DND-41 (cell line): ENCODE data around the gene TMEM198.

Source experiments
- EZH2 ChIP-seq: IDR thresholded peaks from 3 replicates; pipeline ENCODE4 v1.6.1; 2012; ENCODE audit warnings: borderline replicate concordance, low read depth, mild to moderate bottlenecking, moderate library complexity, low read length, inconsistent platforms; ENCODE audit not compliant: severe bottlenecking
- TF ChIP-seq, protein P1 (sequence below): IDR thresholded peaks from 2 replicates; pipeline ENCODE4 v1.5.1; 2012; ENCODE audit warnings: borderline replicate concordance, low read length, moderate library complexity, mild to moderate bottlenecking; ENCODE audit not compliant: poor library complexity, severe bottlenecking; ENCODE audit errors: extremely low read depth

DNA sequence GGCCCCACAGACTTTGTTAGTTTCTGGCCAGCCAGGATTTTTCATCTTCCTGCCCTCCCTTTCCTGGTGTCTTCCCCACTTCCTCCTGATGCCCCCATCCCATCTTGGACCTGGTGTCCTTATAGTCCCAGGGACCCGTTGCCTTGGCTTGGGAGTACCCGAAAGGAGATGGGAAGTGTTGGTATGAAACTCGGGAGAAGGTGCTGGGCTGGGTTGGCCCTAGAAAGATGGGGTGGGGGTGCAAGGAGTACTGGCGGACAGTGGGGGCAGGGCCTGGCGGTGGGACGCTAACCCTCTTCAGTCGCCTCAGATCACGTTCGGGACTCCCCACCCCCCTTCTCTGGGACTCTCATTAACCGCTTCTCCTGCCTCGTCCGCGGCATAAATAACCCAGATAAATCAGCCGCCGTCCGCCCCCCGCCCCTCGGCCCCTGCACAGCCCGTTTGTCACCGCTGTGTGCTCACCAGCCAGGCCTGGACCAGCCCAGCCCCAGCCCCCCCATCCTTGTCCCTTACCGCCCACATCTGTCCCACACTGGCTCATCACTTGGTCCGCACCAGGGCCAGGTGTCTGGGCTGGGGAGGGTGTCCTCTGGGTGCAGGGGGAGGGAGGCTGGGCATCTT lies 33.2 kb upstream of the TMEM198 start:
- TF ChIP-seq, protein P1, sequence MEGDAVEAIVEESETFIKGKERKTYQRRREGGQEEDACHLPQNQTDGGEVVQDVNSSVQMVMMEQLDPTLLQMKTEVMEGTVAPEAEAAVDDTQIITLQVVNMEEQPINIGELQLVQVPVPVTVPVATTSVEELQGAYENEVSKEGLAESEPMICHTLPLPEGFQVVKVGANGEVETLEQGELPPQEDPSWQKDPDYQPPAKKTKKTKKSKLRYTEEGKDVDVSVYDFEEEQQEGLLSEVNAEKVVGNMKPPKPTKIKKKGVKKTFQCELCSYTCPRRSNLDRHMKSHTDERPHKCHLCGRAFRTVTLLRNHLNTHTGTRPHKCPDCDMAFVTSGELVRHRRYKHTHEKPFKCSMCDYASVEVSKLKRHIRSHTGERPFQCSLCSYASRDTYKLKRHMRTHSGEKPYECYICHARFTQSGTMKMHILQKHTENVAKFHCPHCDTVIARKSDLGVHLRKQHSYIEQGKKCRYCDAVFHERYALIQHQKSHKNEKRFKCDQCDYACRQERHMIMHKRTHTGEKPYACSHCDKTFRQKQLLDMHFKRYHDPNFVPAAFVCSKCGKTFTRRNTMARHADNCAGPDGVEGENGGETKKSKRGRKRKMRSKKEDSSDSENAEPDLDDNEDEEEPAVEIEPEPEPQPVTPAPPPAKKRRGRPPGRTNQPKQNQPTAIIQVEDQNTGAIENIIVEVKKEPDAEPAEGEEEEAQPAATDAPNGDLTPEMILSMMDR, result no peak
- no peak for TF ChIP-seq EZH2
